Adipose tissue (tissue), 3 donors: ENCODE results near the gene RASSF4. TPM values are rescaled to one million over a fixed set of nuclear protein-coding genes. Genes with fewer than 3 reads are reported as not detected.

Experiments used
- H3K27ac ChIP-seq: one replicate; pipeline ENCODE4 v1.5.1; 2013; ENCODE audit warnings: low read depth, low read length
- WGBS, 3 donors: extraction: QIAGEN DNeasy Blood & Tissue Kit; methylation state at CpG; one replicate each; pipeline ENCODE4 v1.1.7; 2013; 5-methylcytosine and 5-hydroxymethylcytosine counted together
- polyA plus RNA-seq, 3 donors: library from polyadenylated mRNA; stranded (reverse); fragments of 200-250 nt; gene quantifications; one replicate each; pipeline ENCODE4 v1.2.3, GENCODE V29; 2013
- donor health status: healthy with polysubstance abuse.
- donor health status: Bipolar disorder and iron deficiency.
- donor health status: healthy.

Gene RASSF4
- polyA plus RNA-seq, 3 donors, result 32.7 to 74.0 (median 58.3) TPM

- WGBS, 3 donors, result 71 to 90% (median 90%) methylated on average over 13 of the region's 13 CpGs
Observed at GRCh38 chr10:44979281-44980191, 19.9 kb downstream of the RASSF4 start.

GRCh38 chr10:44980309-44981171 is 20.9 kb downstream of the RASSF4 start:
- H3K27ac ChIP-seq, result no peak overlapping the region
- 73 to 87% (median 86%) methylated on average over 14 of the region's 14 CpGs for whole genome bisulfite sequencing, 3 donors

More at GRCh38 chr10:44979281-44980191, 19.9 kb downstream of the RASSF4 start:
- no peak overlapping the region for H3K27ac ChIP-seq

- H3K27ac ChIP-seq, result no peak overlapping the region
- 49 to 60% (median 49%) methylated on average over 11 of the region's 11 CpGs for WGBS, 3 donors
Observed at GRCh38 chr10:44981172-44982113, 21.8 kb downstream of the RASSF4 start.

GRCh38 chr10:44982114-44982460 is 22.5 kb downstream of the RASSF4 start:
- no peak overlapping the region for H3K27ac ChIP-seq
- 53 to 79% (median 70%) methylated on average over 8 to 9 of the region's 9 CpGs for WGBS, 3 donors

- WGBS, 3 donors, result 86 to 92% (median 87%) methylated on average over 9 of the region's 9 CpGs
- no peak overlapping the region for H3K27ac ChIP-seq
Observed at GRCh38 chr10:44982496-44982895, 22.9 kb downstream of the RASSF4 start.

- WGBS, 3 donors, result 93 to 94% (median 93%) methylated on average over 13 of the region's 13 CpGs
- no peak overlapping the region for H3K27ac ChIP-seq
Observed at GRCh38 chr10:44983066-44983894, 23.7 kb downstream of the RASSF4 start.

GRCh38 chr10:44983895-44984278 is 24.3 kb downstream of the RASSF4 start:
- WGBS, 3 donors, result 87 to 94% (median 91%) methylated on average over 10 of the region's 10 CpGs
- no peak overlapping the region for H3K27ac ChIP-seq

- 95 to 97% (median 97%) methylated on average over 15 of the region's 15 CpGs for WGBS, 3 donors
- H3K27ac ChIP-seq, result no peak overlapping the region
Observed at GRCh38 chr10:44984671-44985101, 25.1 kb downstream of the RASSF4 start.

GRCh38 chr10:44985175-44985681 is 25.6 kb downstream of the RASSF4 start:
- WGBS, 3 donors, result 70 to 83% (median 75%) methylated on average over 9 of the region's 9 CpGs
- no peak overlapping the region for H3K27ac ChIP-seq

GRCh38 chr10:44986179-44986578 is 26.6 kb downstream of the RASSF4 start:
- 91 to 97% (median 96%) methylated on average over 3 of the region's 3 CpGs for WGBS, 3 donors
- H3K27ac ChIP-seq, result no peak overlapping the region

- no peak overlapping the region for H3K27ac ChIP-seq
- WGBS, 3 donors, result 40 to 78% (median 48%) methylated on average over 3 of the region's 3 CpGs
Observed at GRCh38 chr10:44986670-44987069, 27.1 kb downstream of the RASSF4 start.

- H3K27ac ChIP-seq, result no peak overlapping the region
- WGBS, 3 donors, result 60 to 96% (median 93%) methylated on average over 10 of the region's 10 CpGs
Observed at GRCh38 chr10:44988957-44989585, 29.5 kb downstream of the RASSF4 start.

- H3K27ac ChIP-seq, result no peak overlapping the region
- 64 to 76% (median 75%) methylated on average over 14 of the region's 14 CpGs for WGBS, 3 donors
Observed at GRCh38 chr10:44989597-44990301, 30.1 kb downstream of the RASSF4 start.

GRCh38 chr10:44990302-44990655 is 30.7 kb downstream of the RASSF4 start:
- WGBS, 3 donors, result 18 to 34% (median 20%) methylated on average over 8 of the region's 8 CpGs
- no peak overlapping the region for H3K27ac ChIP-seq

GRCh38 chr10:44990965-44991364 is 31.4 kb downstream of the RASSF4 start:
- 93 to 97% (median 94%) methylated on average over 7 of the region's 7 CpGs for WGBS, 3 donors
- no peak overlapping the region for H3K27ac ChIP-seq

GRCh38 chr10:44991571-44991970 is 32.0 kb downstream of the RASSF4 start:
- 31 to 69% (median 51%) methylated on average over 5 of the region's 5 CpGs for WGBS, 3 donors
- no peak overlapping the region for H3K27ac ChIP-seq
